SK-N-SH treated with all-trans-retinoic acid at 6 μM for 48 hours (cell line): ENCODE data around the gene DNER.

Source experiments
- ATAC-seq: fragments of 200-7000 bp; cut with Tn5 transposase; 3 replicates; pipeline ENCODE4 v1.9.1; 2020; ENCODE audit warnings: mild to moderate bottlenecking, moderate library complexity
- ARNTL ChIP-seq: fragments of 450-650 bp; formaldehyde crosslinking; IDR thresholded peaks from 2 replicates; pipeline ENCODE4 v1.5.0; 2020; ENCODE audit warnings: low read depth, mild to moderate bottlenecking, moderate library complexity, borderline replicate concordance
- BACH2 ChIP-seq: fragments of 250-450 bp; sonication (Bioruptor Pico); IDR thresholded peaks from 2 replicates; pipeline ENCODE4 v1.9.0; 2021; ENCODE audit warnings: mild to moderate bottlenecking, borderline replicate concordance
- CREB5 ChIP-seq: fragments of 250-450 bp; sonication (Bioruptor Pico); IDR thresholded peaks from 2 replicates; pipeline ENCODE4 v1.5.1; 2020; ENCODE audit warnings: low read depth, mild to moderate bottlenecking, moderate library complexity
- CSDC2 ChIP-seq: fragments of 250-450 bp; sonication (Bioruptor Pico); IDR thresholded peaks from 2 replicates; pipeline ENCODE4 v1.5.0; 2020; ENCODE audit warnings: mild to moderate bottlenecking, moderate library complexity
- ESRRG ChIP-seq: fragments of 250-450 bp; sonication (Bioruptor Pico); IDR thresholded peaks from 2 replicates; pipeline ENCODE4 v1.6.1; 2021; ENCODE audit warnings: mild to moderate bottlenecking
- GLIS3 ChIP-seq: fragments of 250-450 bp; sonication (Bioruptor Pico); IDR thresholded peaks from 2 replicates; pipeline ENCODE4 v1.5.0; 2020; ENCODE audit warnings: mild to moderate bottlenecking, moderate library complexity
- ISL1 ChIP-seq: fragments of 250-450 bp; sonication (Bioruptor Pico); IDR thresholded peaks from 2 replicates; pipeline ENCODE4 v2.1.2; 2022; ENCODE audit warnings: mild to moderate bottlenecking, moderate library complexity
- OSR1 ChIP-seq: fragments of 250-450 bp; sonication (Bioruptor Pico); IDR thresholded peaks from 2 replicates; pipeline ENCODE4 v1.8.0; 2022; ENCODE audit warnings: moderate library complexity, mild to moderate bottlenecking, inconsistent platforms
- PATZ1 ChIP-seq: fragments of 250-450 bp; sonication (Bioruptor Pico); IDR thresholded peaks from 2 replicates; pipeline ENCODE4 v1.8.0; 2020; ENCODE audit warnings: mild to moderate bottlenecking, moderate library complexity, borderline replicate concordance
- POU6F1 ChIP-seq: fragments of 250-450 bp; sonication (Bioruptor Pico); IDR thresholded peaks from 2 replicates; pipeline ENCODE4 v1.8.0; 2021; ENCODE audit warnings: low read depth, mild to moderate bottlenecking, moderate library complexity, borderline replicate concordance
- PPARA ChIP-seq: fragments of 250-450 bp; sonication (Bioruptor Pico); IDR thresholded peaks from 2 replicates; pipeline ENCODE4 v1.5.0; 2020; ENCODE audit warnings: mild to moderate bottlenecking, borderline replicate concordance
- RARB ChIP-seq: fragments of 250-450 bp; sonication (Bioruptor Pico); IDR thresholded peaks from 2 replicates; pipeline ENCODE4 v1.8.0; 2021; ENCODE audit warnings: mild to moderate bottlenecking, moderate library complexity
- SNAI2 ChIP-seq: fragments of 250-450 bp; sonication (Bioruptor Pico); IDR thresholded peaks from 2 replicates; pipeline ENCODE4 v1.5.0; 2020; ENCODE audit warnings: mild to moderate bottlenecking, moderate library complexity
- TCF4 ChIP-seq: fragments of 250-450 bp; sonication (Bioruptor Pico); IDR thresholded peaks from 2 replicates; pipeline ENCODE4 v1.8.0; 2021; ENCODE audit warnings: mild to moderate bottlenecking, moderate library complexity, borderline replicate concordance
- TOX ChIP-seq: fragments of 250-450 bp; sonication (Bioruptor Pico); IDR thresholded peaks from 2 replicates; pipeline ENCODE4 v1.8.0; 2021; ENCODE audit warnings: mild to moderate bottlenecking, moderate library complexity, borderline replicate concordance
- ZC3H10 ChIP-seq: fragments of 250-450 bp; sonication (Bioruptor Pico); IDR thresholded peaks from 2 replicates; pipeline ENCODE4 v1.5.1; 2021; ENCODE audit warnings: mild to moderate bottlenecking, moderate library complexity
- ZFP3 ChIP-seq: fragments of 250-450 bp; sonication (Bioruptor Pico); IDR thresholded peaks from 2 replicates; pipeline ENCODE4 v1.5.0; 2020; ENCODE audit warnings: mild to moderate bottlenecking, moderate library complexity
- ZFP30 ChIP-seq: fragments of 450-650 bp; formaldehyde crosslinking; IDR thresholded peaks from 2 replicates; pipeline ENCODE4 v1.5.0; 2022; ENCODE audit warnings: mild to moderate bottlenecking, moderate library complexity
- ZNF565 ChIP-seq: fragments of 450-650 bp; formaldehyde crosslinking; conservative IDR thresholded peaks from 2 replicates; pipeline ENCODE4 v1.5.0; 2020; ENCODE audit warnings: low read depth, mild to moderate bottlenecking, moderate library complexity
- ZNF70 ChIP-seq: fragments of 450-650 bp; formaldehyde crosslinking; IDR thresholded peaks from 2 replicates; pipeline ENCODE4 v1.5.0; 2020; ENCODE audit warnings: mild to moderate bottlenecking, moderate library complexity
- TF ChIP-seq, protein P1 (sequence below): fragments of 250-450 bp; sonication (Bioruptor Pico); IDR thresholded peaks from 2 replicates; pipeline ENCODE4 v1.5.1; 2021; ENCODE audit warnings: mild to moderate bottlenecking, moderate library complexity
- TF ChIP-seq, protein P2 (sequence below): fragments of 250-450 bp; sonication (Bioruptor Pico); IDR thresholded peaks from 2 replicates; pipeline ENCODE4 v1.5.0; 2020; ENCODE audit warnings: mild to moderate bottlenecking, moderate library complexity

Gene DNER

GRCh38 chr2:229572507-229573271 lies 141.7 kb downstream of the DNER start:
- peak; percentile 60 for ATAC-seq
- no peak for TF ChIP-seq OSR1 (CRISPR knock-in tag)
- TF ChIP-seq GLIS3 (CRISPR knock-in tag), result no peak
- TF ChIP-seq CSDC2 (CRISPR knock-in tag), result no peak
- TF ChIP-seq, protein P1, sequence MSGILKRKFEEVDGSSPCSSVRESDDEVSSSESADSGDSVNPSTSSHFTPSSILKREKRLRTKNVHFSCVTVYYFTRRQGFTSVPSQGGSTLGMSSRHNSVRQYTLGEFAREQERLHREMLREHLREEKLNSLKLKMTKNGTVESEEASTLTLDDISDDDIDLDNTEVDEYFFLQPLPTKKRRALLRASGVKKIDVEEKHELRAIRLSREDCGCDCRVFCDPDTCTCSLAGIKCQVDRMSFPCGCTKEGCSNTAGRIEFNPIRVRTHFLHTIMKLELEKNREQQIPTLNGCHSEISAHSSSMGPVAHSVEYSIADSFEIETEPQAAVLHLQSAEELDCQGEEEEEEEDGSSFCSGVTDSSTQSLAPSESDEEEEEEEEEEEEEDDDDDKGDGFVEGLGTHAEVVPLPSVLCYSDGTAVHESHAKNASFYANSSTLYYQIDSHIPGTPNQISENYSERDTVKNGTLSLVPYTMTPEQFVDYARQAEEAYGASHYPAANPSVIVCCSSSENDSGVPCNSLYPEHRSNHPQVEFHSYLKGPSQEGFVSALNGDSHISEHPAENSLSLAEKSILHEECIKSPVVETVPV (CRISPR knock-in tag), result no peak
- TF ChIP-seq ARNTL (CRISPR knock-in tag), result no peak
- no peak for TF ChIP-seq BACH2
- peak; percentile 52; the same call in 1 of the 2 replicates for TF ChIP-seq TCF4 (CRISPR knock-in tag)
- no peak for TF ChIP-seq ZNF565
- TF ChIP-seq PATZ1 (CRISPR knock-in tag), result no peak
- TF ChIP-seq ISL1 (CRISPR knock-in tag), result peak; percentile 81
- TF ChIP-seq TOX (CRISPR knock-in tag), result no peak
- no peak; the same call in 1 of the 2 replicates for TF ChIP-seq POU6F1 (CRISPR knock-in tag)
- peak; percentile 83 for TF ChIP-seq CREB5 (CRISPR knock-in tag)
- no peak for TF ChIP-seq ZFP3
- TF ChIP-seq ZC3H10 (CRISPR knock-in tag), result no peak
- TF ChIP-seq RARB (CRISPR knock-in tag), result no peak
- TF ChIP-seq PPARA (CRISPR knock-in tag), result no peak
- TF ChIP-seq, protein P2, sequence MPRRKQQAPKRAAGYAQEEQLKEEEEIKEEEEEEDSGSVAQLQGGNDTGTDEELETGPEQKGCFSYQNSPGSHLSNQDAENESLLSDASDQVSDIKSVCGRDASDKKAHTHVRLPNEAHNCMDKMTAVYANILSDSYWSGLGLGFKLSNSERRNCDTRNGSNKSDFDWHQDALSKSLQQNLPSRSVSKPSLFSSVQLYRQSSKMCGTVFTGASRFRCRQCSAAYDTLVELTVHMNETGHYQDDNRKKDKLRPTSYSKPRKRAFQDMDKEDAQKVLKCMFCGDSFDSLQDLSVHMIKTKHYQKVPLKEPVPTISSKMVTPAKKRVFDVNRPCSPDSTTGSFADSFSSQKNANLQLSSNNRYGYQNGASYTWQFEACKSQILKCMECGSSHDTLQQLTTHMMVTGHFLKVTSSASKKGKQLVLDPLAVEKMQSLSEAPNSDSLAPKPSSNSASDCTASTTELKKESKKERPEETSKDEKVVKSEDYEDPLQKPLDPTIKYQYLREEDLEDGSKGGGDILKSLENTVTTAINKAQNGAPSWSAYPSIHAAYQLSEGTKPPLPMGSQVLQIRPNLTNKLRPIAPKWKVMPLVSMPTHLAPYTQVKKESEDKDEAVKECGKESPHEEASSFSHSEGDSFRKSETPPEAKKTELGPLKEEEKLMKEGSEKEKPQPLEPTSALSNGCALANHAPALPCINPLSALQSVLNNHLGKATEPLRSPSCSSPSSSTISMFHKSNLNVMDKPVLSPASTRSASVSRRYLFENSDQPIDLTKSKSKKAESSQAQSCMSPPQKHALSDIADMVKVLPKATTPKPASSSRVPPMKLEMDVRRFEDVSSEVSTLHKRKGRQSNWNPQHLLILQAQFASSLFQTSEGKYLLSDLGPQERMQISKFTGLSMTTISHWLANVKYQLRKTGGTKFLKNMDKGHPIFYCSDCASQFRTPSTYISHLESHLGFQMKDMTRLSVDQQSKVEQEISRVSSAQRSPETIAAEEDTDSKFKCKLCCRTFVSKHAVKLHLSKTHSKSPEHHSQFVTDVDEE, result no peak
- no peak for TF ChIP-seq ZFP30
- 0 out of 2 replicates have a peak, but pooled peaks have one; percentile 39 for TF ChIP-seq SNAI2 (CRISPR knock-in tag)
- no peak for TF ChIP-seq ESRRG (CRISPR knock-in tag)

DNA sequence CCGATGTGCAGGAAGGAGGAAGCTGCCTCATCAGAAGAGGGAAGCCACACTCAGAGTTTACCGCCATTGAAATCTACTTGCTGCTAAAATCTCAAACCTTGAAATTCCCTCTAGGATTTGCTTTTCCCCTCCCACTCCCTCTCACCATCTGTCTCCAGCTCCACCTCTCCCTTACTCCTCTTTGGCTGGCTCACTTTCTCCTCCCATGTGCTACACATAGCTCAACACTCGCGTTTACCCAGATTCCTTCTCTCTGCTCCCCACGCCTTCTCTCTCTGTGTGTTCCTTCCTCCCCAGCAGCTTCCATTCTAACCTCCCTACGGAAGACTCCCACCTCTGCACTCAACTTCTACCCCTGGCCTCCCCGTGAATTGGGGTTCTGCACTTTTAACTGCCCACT lies 143.1 kb downstream of the DNER start:
- ATAC-seq, result no peak
- TF ChIP-seq PATZ1 (CRISPR knock-in tag) (no peak), ESRRG (CRISPR knock-in tag) (no peak), TOX (CRISPR knock-in tag) (no peak), ZNF565 (no peak), SNAI2 (CRISPR knock-in tag) (no peak), RARB (CRISPR knock-in tag) (no peak), ZC3H10 (CRISPR knock-in tag) (no peak), TCF4 (CRISPR knock-in tag) (no peak), ZNF70 (CRISPR knock-in tag) (no peak), OSR1 (CRISPR knock-in tag) (no peak), ISL1 (CRISPR knock-in tag) (no peak), CSDC2 (CRISPR knock-in tag) (no peak), ZFP30 (no peak), POU6F1 (CRISPR knock-in tag) (no peak)
- TF ChIP-seq, protein P1 (CRISPR knock-in tag), result no peak
